Naive thymus-derived CD8-positive, alpha-beta T cell (primary cell): ENCODE measurements around the gene MAPK7. TPM values are rescaled to one million over a fixed set of nuclear protein-coding genes. Genes with fewer than 3 reads are reported as not detected.

Experiments
- ATAC-seq, 2 donors: fragments of 150-1000 bp; cut with Tn5 transposase in 1 of 2; sonication (Bioruptor Pico), chemical (Tn5 transposase) in 1 of 2; 1 replicate in 1 of 2; 2 replicates in 1 of 2; pipeline ENCODE4 v1.10.0; 2021; ENCODE audit warnings: mild to moderate bottlenecking in 2 of 2, moderate library complexity in 2 of 2
- POLR2A ChIA-PET: fragments of 350-600 bp; sonication (Branson Sonifier 250); formaldehyde crosslinking; loops from one replicate; lab custom pipeline; 2021; ENCODE audit warnings: antibody characterized with exemption; lab: Charles Lee
- DNase-seq, 10 donors: peaks; one replicate each; pipeline versions ENCODE4 v3.0.0 to v3.0.0-alpha.2; 2020 to 2022
- H3K27ac Mint-ChIP-seq, 10 donors: one replicate each; pipeline ENCODE4 v1.8.0; 2020 to 2022; ENCODE audit warnings: mild to moderate bottlenecking in 10 of 10, mixed read lengths in 10 of 10, moderate library complexity in 4 of 10, inconsistent platforms in 1 of 10
- H3K27me3 Mint-ChIP-seq, 5 donors: one replicate each; pipeline ENCODE4 v1.8.0; 2021 to 2022; ENCODE audit warnings: mixed read lengths in 5 of 5
- H3K36me3 Mint-ChIP-seq, 3 donors: one replicate each; pipeline ENCODE4 v1.8.0; 2020 to 2022; ENCODE audit warnings: mixed read lengths in 3 of 3, mild to moderate bottlenecking in 2 of 3, inconsistent platforms in 1 of 3
- H3K4me1 Mint-ChIP-seq, 4 donors: one replicate each; pipeline ENCODE4 v1.8.0; 2021 to 2022; ENCODE audit warnings: mixed read lengths in 4 of 4
- H3K4me3 Mint-ChIP-seq, 10 donors: one replicate each; pipeline ENCODE4 v1.8.0; 2020 to 2022; ENCODE audit warnings: mild to moderate bottlenecking in 10 of 10, mixed read lengths in 10 of 10, moderate library complexity in 6 of 10, inconsistent platforms in 1 of 10
- H3K9me3 Mint-ChIP-seq, 9 donors: one replicate each; pipeline ENCODE4 v1.8.0; 2020 to 2022; ENCODE audit warnings: mixed read lengths in 9 of 9, mild to moderate bottlenecking in 3 of 9, inconsistent platforms in 1 of 9, moderate library complexity in 1 of 9
- polyA plus RNA-seq, 3 donors: library from polyadenylated mRNA; unstranded; fragments of 300-500 nt; fragmentation: Illumina TruSeq; gene quantifications; one replicate each; pipeline ENCODE4 v1.2.3, GENCODE V29; 2021
- total RNA-seq, 8 experiments: library from RNA in 2 of 8; stranded (reverse) in 2 of 8; gene quantifications; one replicate each; pipeline ENCODE4 v1.2.3 and lab custom pipeline; 2021 to 2026

Gene MAPK7
- total and polyA plus RNA-seq, 5 experiments from 2014 or later: 2.9 to 22.2 (median 7.7) TPM

GRCh38 chr17:19402171-19402570 is 23.9 kb downstream of the MAPK7 start:
- no peak overlapping the region for H3K4me3 Mint-ChIP-seq
- H3K27ac Mint-ChIP-seq: no peak overlapping the region
- no peak for DNase-seq
- peaks cover 0 to 5% (median 0%) of the 10 kb centered on the region in 4 donors for H3K4me1 Mint-ChIP-seq
- ATAC-seq: no peak
- no peaks in the 10 kb centered on the region for H3K36me3 Mint-ChIP-seq
- peaks cover 2 to 21% (median 4%) of the 10 kb centered on the region in 5 donors for H3K27me3 Mint-ChIP-seq
- POLR2A ChIA-PET: no interaction called here
- peaks cover 0 to 2% (median 0%) of the 10 kb centered on the region in 9 donors for H3K9me3 Mint-ChIP-seq

GRCh38 chr17:19403021-19403420 is 24.7 kb downstream of the MAPK7 start:
- Mint-ChIP-seq H3K4me1 (peaks cover 0 to 5% (median 0%) of the 10 kb centered on the region in 4 donors), H3K27ac (peak overlapping the region in 1 of 10 donors; percentile 66), H3K4me3 (no peak overlapping the region), H3K27me3 (peaks cover 2 to 21% (median 4%) of the 10 kb centered on the region in 5 donors), H3K9me3 (peaks cover 0 to 2% (median 0%) of the 10 kb centered on the region in 9 donors), H3K36me3 (no peaks in the 10 kb centered on the region)
- POLR2A ChIA-PET: no interaction called here
- DNase-seq: no peak
- no peak for ATAC-seq

GRCh38 chr17:19404264-19404663 is 26.0 kb downstream of the MAPK7 start:
- Mint-ChIP-seq H3K9me3 (peaks cover 0 to 2% (median 0%) of the 10 kb centered on the region in 9 donors), H3K4me1 (no peaks in the 10 kb centered on the region), H3K27me3 (peaks cover 0 to 12% (median 4%) of the 10 kb centered on the region in 5 donors), H3K4me3 (no peak overlapping the region), H3K36me3 (no peaks in the 10 kb centered on the region), H3K27ac (no peak overlapping the region)
- ATAC-seq (no peak), DNase-seq (no peak)
- POLR2A ChIA-PET: no interaction called here

GRCh38 chr17:19405114-19405513 is 26.8 kb downstream of the MAPK7 start:
- H3K27ac Mint-ChIP-seq: no peak overlapping the region

GRCh38 chr17:19407601-19408345 is 29.5 kb downstream of the MAPK7 start:
- no peak for ATAC-seq
- POLR2A ChIA-PET: interaction anchor here (0.6 kb wide), 1 partner anchor 25 kb away, joined by 3 read pairs; no protein-coding TSS in a partner anchor
- Mint-ChIP-seq H3K9me3 (peaks cover 0 to 2% (median 0%) of the 10 kb centered on the region in 9 donors), H3K4me3 (no peak overlapping the region), H3K27me3 (peaks cover 0 to 7% (median 3%) of the 10 kb centered on the region in 5 donors), H3K36me3 (no peaks in the 10 kb centered on the region), H3K4me1 (peaks cover 0 to 1% (median 0%) of the 10 kb centered on the region in 4 donors), H3K27ac (no peak overlapping the region)
- DNase-seq: no peak

More at GRCh38 chr17:19405114-19405513, 26.8 kb downstream of the MAPK7 start:
- H3K4me1 Mint-ChIP-seq: no peaks in the 10 kb centered on the region
- DNase-seq (no peak), ATAC-seq (no peak)
- H3K27me3 Mint-ChIP-seq: peaks cover 0 to 12% (median 4%) of the 10 kb centered on the region in 5 donors
- H3K9me3 Mint-ChIP-seq: peaks cover 0 to 2% (median 0%) of the 10 kb centered on the region in 9 donors
- no peak overlapping the region for H3K4me3 Mint-ChIP-seq
- POLR2A ChIA-PET: no interaction called here
- no peaks in the 10 kb centered on the region for H3K36me3 Mint-ChIP-seq

DNA sequence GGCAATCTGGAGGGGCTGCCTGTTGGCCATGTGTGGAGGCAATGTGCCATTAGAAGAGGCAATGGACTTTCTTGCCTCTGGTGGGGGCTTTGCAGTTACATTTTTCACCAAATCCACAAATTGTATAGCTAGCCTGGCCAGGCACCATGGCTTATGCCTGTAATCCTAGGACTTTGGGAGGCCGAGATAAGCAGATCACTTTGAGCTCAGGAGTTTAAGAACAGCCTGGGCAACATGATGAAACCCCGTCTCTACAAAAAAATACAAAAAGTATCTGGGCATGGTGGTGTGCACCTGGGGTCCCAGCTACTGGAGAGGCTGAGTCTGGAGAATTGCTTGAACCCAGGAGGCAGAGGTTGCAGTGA is 30.0 kb downstream of the MAPK7 start:
- no peak overlapping the region for H3K27ac Mint-ChIP-seq
- POLR2A ChIA-PET: no interaction called here
- H3K36me3 Mint-ChIP-seq: no peaks in the 10 kb centered on the region
- no peak for DNase-seq
- H3K9me3 Mint-ChIP-seq: peaks cover 0 to 2% (median 0%) of the 10 kb centered on the region in 9 donors
- no peak for ATAC-seq
- H3K27me3 Mint-ChIP-seq: peaks cover 0 to 13% (median 3%) of the 10 kb centered on the region in 5 donors
- no peak overlapping the region for H3K4me3 Mint-ChIP-seq
- peaks cover 0 to 1% (median 0%) of the 10 kb centered on the region in 4 donors for H3K4me1 Mint-ChIP-seq

- POLR2A ChIA-PET: no interaction called here
- no peaks in the 10 kb centered on the region for H3K36me3 Mint-ChIP-seq
- H3K27ac Mint-ChIP-seq: peak overlapping the region in 1 of 10 donors; percentile 11
- H3K9me3 Mint-ChIP-seq: no peaks in the 10 kb centered on the region
- peaks cover 0 to 1% (median 0%) of the 10 kb centered on the region in 4 donors for H3K4me1 Mint-ChIP-seq
- no peak for DNase-seq
- H3K4me3 Mint-ChIP-seq: no peak overlapping the region
- H3K27me3 Mint-ChIP-seq: peaks cover 0 to 17% (median 0%) of the 10 kb centered on the region in 5 donors
- no peak for ATAC-seq
These were observed 30.8 kb downstream of the MAPK7 start for GRCh38 chr17:19409066-19409465.

- Mint-ChIP-seq H3K27ac (no peak overlapping the region), H3K36me3 (no peaks in the 10 kb centered on the region), H3K4me1 (peaks cover 0 to 1% (median 0%) of the 10 kb centered on the region in 4 donors), H3K27me3 (peaks cover 0 to 18% (median 0%) of the 10 kb centered on the region in 5 donors), H3K9me3 (no peaks in the 10 kb centered on the region), H3K4me3 (peak overlapping the region in 1 of 10 donors; percentile 13)
- POLR2A ChIA-PET: no interaction called here
- ATAC-seq (no peak), DNase-seq (no peak)
These were observed 31.2 kb downstream of the MAPK7 start for GRCh38 chr17:19409509-19409908.

DNA sequence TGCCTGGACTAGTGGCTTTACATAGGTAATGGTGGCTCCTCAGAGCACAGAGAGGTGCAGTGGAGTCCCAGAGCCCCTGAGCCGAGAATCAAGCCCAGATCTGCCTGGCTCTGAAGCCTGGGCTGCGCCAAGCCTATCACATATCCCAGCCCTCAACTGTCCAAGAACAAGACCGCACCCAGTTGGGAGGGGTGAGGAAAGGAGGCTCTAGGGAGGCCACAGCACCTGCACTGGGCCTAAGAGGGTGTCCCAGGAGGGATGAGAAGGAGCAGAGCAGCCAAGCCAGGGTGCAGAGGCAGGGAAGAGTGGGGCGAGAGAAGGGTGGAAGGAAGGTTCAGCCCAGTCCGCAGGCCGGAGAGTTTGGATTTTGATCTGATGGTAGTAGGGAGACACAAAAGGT is 31.8 kb downstream of the MAPK7 start:
- H3K4me1 Mint-ChIP-seq: peaks cover 0 to 1% (median 0%) of the 10 kb centered on the region in 4 donors
- POLR2A ChIA-PET: no interaction called here
- H3K9me3 Mint-ChIP-seq: no peaks in the 10 kb centered on the region
- no peak overlapping the region for H3K4me3 Mint-ChIP-seq
- H3K27ac Mint-ChIP-seq: peak overlapping the region in 1 of 10 donors; percentile 56
- peaks cover 0 to 24% (median 0%) of the 10 kb centered on the region in 5 donors for H3K27me3 Mint-ChIP-seq
- ATAC-seq (no peak), DNase-seq (no peak)
- H3K36me3 Mint-ChIP-seq: no peaks in the 10 kb centered on the region

- Mint-ChIP-seq H3K27me3 (peaks cover 0 to 27% (median 0%) of the 10 kb centered on the region in 5 donors), H3K9me3 (no peaks in the 10 kb centered on the region), H3K36me3 (no peaks in the 10 kb centered on the region), H3K27ac (peak within 1 kb of the TSS in 1 of 10 donors; percentile 56), H3K4me3 (no peak within 1 kb of the TSS), H3K4me1 (peaks cover 0 to 1% (median 0%) of the 10 kb centered on the region in 4 donors)
- DNase-seq (no peak), ATAC-seq (no peak)
- POLR2A ChIA-PET: no interaction called here
These were observed 32.8 kb downstream of the MAPK7 start, which contains the start of gene RNF112 for GRCh38 chr17:19410875-19411620. Gene RNF112 (plus strand): TSS chr17:19411232. CDS start chr17:19411409, 177 bp downstream.

- POLR2A ChIA-PET: no interaction called here
- H3K9me3 Mint-ChIP-seq: no peaks in the 10 kb centered on the region
- no peak overlapping the region for H3K4me3 Mint-ChIP-seq
- H3K4me1 Mint-ChIP-seq: peaks cover 0 to 3% (median 0%) of the 10 kb centered on the region in 4 donors
- H3K36me3 Mint-ChIP-seq: no peaks in the 10 kb centered on the region
- ATAC-seq (no peak), DNase-seq (no peak)
- peaks cover 0 to 27% (median 0%) of the 10 kb centered on the region in 5 donors for H3K27me3 Mint-ChIP-seq
- no peak overlapping the region for H3K27ac Mint-ChIP-seq
These were observed 33.3 kb downstream of the MAPK7 start for GRCh38 chr17:19411631-19412030.

GRCh38 chr17:19412510-19412909 is 34.2 kb downstream of the MAPK7 start:
- Mint-ChIP-seq H3K27ac (peak overlapping the region in 1 of 10 donors; percentile 77), H3K27me3 (peaks cover 0 to 27% (median 0%) of the 10 kb centered on the region in 5 donors), H3K36me3 (no peaks in the 10 kb centered on the region), H3K9me3 (no peaks in the 10 kb centered on the region), H3K4me3 (no peak overlapping the region), H3K4me1 (peaks cover 0 to 3% (median 0%) of the 10 kb centered on the region in 4 donors)
- ATAC-seq (no peak), DNase-seq (no peak)
- POLR2A ChIA-PET: no interaction called here
